B cell (primary cell): Measurements from ENCODE around the gene SENP1. TPM values are rescaled to one million over a fixed set of nuclear protein-coding genes. Genes with fewer than 3 reads are reported as not detected.

Experiments used
- ATAC-seq: fragments of 200-7000 bp; cut with Tn5 transposase; one replicate; pipeline ENCODE4 v1.10.0; 2021; ENCODE audit warnings: low read depth, mild to moderate bottlenecking, moderate number of reproducible peaks, moderate library complexity
- CTCF ChIA-PET: fragments of 350-600 bp; sonication (Branson Sonifier 250); formaldehyde crosslinking; loops from one replicate; lab custom pipeline; 2021; ENCODE audit warnings: antibody characterized with exemption, inconsistent platforms; lab: Charles Lee
- POLR2A ChIA-PET: fragments of 350-600 bp; sonication (Branson Sonifier 250); formaldehyde crosslinking; loops from one replicate; lab custom pipeline; 2021; ENCODE audit warnings: antibody characterized with exemption; lab: Charles Lee
- DNase-seq: peaks from one replicate; pipeline ENCODE4 v3.0.0; 2013
- H2AFZ ChIP-seq: 2 replicates; pipeline ENCODE4 v1.6.1; 2012; ENCODE audit warnings: mild to moderate bottlenecking, low read depth, low read length; ENCODE audit not compliant: insufficient read depth, poor library complexity, severe bottlenecking
- H3K27ac ChIP-seq, 2 donors: 1 replicate in 1 of 2; 2 replicates in 1 of 2; pipeline ENCODE4 v1.5.1; 2012 to 2013; ENCODE audit warnings: low read length in 2 of 2, mild to moderate bottlenecking in 2 of 2, moderate library complexity in 1 of 2
- H3K27me3 ChIP-seq, 4 experiments: fragments of 200-600 bp in 1 of 4; sonication (generic) in 1 of 4; replicated peaks in 1 of 4; 1 replicate in 2 of 4; 2 replicates in 2 of 4; pipeline versions ENCODE4 v1.6.1 to v1.7.0; 2013 to 2016; ENCODE audit warnings: low read length in 3 of 4, mild to moderate bottlenecking in 2 of 4, mixed read lengths in 1 of 4, moderate library complexity in 1 of 4; ENCODE audit not compliant: insufficient read depth in 4 of 4, control insufficient read depth in 3 of 4; ENCODE audit errors: control extremely low read depth in 1 of 4
- H3K36me3 ChIP-seq, 2 experiments: replicated peaks in 1 of 2; 1 replicate in 1 of 2; 2 replicates in 1 of 2; pipeline versions ENCODE4 v1.6.1 to v1.7.1; 2013; ENCODE audit warnings: low read length in 1 of 2; ENCODE audit not compliant: insufficient read depth in 2 of 2, control insufficient read depth in 1 of 2; ENCODE audit errors: control extremely low read depth in 1 of 2, extremely low read depth in 1 of 2
- H3K4me1 ChIP-seq, 2 donors: fragments of 200-600 bp in 1 of 2; sonication (generic) in 1 of 2; 1 replicate in 1 of 2; 2 replicates in 1 of 2; pipeline versions ENCODE4 v1.5.1 to v1.6.1; 2013 to 2017; ENCODE audit warnings: low read length in 2 of 2; ENCODE audit not compliant: control insufficient read depth in 2 of 2, insufficient read depth in 2 of 2
- H3K4me2 ChIP-seq: replicated peaks from 2 replicates; pipeline ENCODE3; 2012; ENCODE audit warnings: mild to moderate bottlenecking, low read depth, low read length; ENCODE audit not compliant: poor library complexity, severe bottlenecking
- H3K4me3 ChIP-seq, 5 experiments: fragments of 200-600 bp in 1 of 5; sonication (generic) in 1 of 5; 1 replicate in 3 of 5; 2 replicates in 2 of 5; pipeline versions ENCODE4 v1.5.1 to v1.7.0; 2011 to 2016; ENCODE audit warnings: low read length in 4 of 5, mild to moderate bottlenecking in 4 of 5, low read depth in 2 of 5, control low read depth in 1 of 5, moderate library complexity in 1 of 5; ENCODE audit not compliant: insufficient read depth in 1 of 5; ENCODE audit errors: control extremely low read depth in 1 of 5, extremely low read depth in 1 of 5
- H3K79me2 ChIP-seq: fragments of 200-600 bp; sonication (generic); one replicate; pipeline ENCODE4 v1.6.0; 2016; ENCODE audit warnings: low read length; ENCODE audit not compliant: control insufficient read depth, insufficient read depth
- H3K9ac ChIP-seq: fragments of 200-600 bp; sonication (generic); 2 replicates; pipeline ENCODE4 v1.6.1; 2017; ENCODE audit warnings: mild to moderate bottlenecking, low read length, moderate library complexity
- H3K9me3 ChIP-seq, 3 donors: one replicate each; pipeline versions ENCODE4 v1.6.1 to v1.7.1; 2013; ENCODE audit warnings: low read length in 2 of 3; ENCODE audit not compliant: control insufficient read depth in 2 of 3, insufficient read depth in 1 of 3; ENCODE audit errors: control extremely low read depth in 1 of 3
- H4K20me1 ChIP-seq: 2 replicates; pipeline ENCODE4 v1.6.0; 2012; ENCODE audit warnings: mild to moderate bottlenecking, low read length; ENCODE audit not compliant: insufficient read depth, control insufficient read depth, poor library complexity, severe bottlenecking
- H3K27ac Mint-ChIP-seq: one replicate; pipeline ENCODE4 v1.8.0; 2021; ENCODE audit warnings: mixed read lengths
- H3K27me3 Mint-ChIP-seq: one replicate; pipeline ENCODE4 v1.8.0; 2021; ENCODE audit warnings: mixed read lengths
- H3K4me1 Mint-ChIP-seq: one replicate; pipeline ENCODE4 v1.8.0; 2021; ENCODE audit warnings: mixed read lengths
- H3K4me3 Mint-ChIP-seq: one replicate; pipeline ENCODE4 v1.8.0; 2021; ENCODE audit warnings: mixed read lengths
- H3K9me3 Mint-ChIP-seq: one replicate; pipeline ENCODE4 v1.8.0; 2022; ENCODE audit warnings: mixed read lengths; ENCODE audit not compliant: insufficient read depth
- EZH2 ChIP-seq: IDR thresholded peaks from 2 replicates; pipeline ENCODE4 v1.6.1; 2012; ENCODE audit warnings: borderline replicate concordance, low read depth, mild to moderate bottlenecking, moderate library complexity, low read length; ENCODE audit not compliant: insufficient read depth, poor library complexity, severe bottlenecking
- WGBS: methylation state at CpG from one replicate; pipeline ENCODE4 v1.1.5; 2013; ENCODE audit warnings: missing lambda C conversion rate; ENCODE audit not compliant: insufficient coverage; 5-methylcytosine and 5-hydroxymethylcytosine counted together
- intact Hi-C: fragments of 100-400 bp; cut with micrococcal nuclease; formaldehyde crosslinking; loops from one replicate; pipeline ENCODE4 v1.10.0; 2022
- polyA plus RNA-seq: library from polyadenylated mRNA; depleted of rRNA; stranded (reverse); fragments of >200 nt; gene quantifications from 2 replicates; pipeline ENCODE4 v1.2.3, GENCODE V29; 2012
- total RNA-seq, 2 donors: library from RNA; stranded (reverse); fragments of 120-200 nt in 1 of 2; gene quantifications; 1 replicate in 1 of 2; 2 replicates in 1 of 2; pipeline versions ENCODE4 v1.2.3 to v1.2.4, GENCODE V29; 2013 to 2022
- TF ChIP-seq, protein P1 (sequence below): fragments of 200-600 bp; IDR thresholded peaks from one replicate; pipeline ENCODE4 v1.8.0; 2022; ENCODE audit warnings: antibody characterized with exemption, mild to moderate bottlenecking

The SENP1 gene
- total and polyA plus RNA-seq, 2 donors (not counting 1 experiment from before 2014, with no cell fraction given), result 7.3 to 44.8 TPM

DNA sequence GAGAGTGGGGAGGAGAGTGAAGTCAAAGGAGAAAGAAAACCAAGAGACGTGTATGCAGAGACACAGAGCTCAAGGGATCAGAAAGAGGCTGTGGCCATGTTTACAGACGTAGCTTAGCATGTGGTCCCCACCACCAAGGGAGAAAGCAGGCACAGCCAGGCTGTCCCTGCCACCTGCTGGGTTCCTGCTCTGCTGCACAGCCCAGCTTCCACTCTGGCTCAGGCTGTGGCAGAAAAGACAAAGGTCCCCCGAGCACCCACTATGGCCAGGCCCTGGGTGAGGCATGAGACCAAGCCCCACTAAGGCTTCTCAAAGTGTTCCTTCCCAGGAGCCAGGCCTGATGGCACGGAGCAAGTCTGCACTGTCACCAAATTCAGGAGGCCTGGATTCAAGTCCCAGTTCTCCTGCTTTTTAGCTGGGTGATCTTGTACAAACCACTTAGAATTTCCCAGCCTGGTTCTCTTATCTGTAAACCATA is 75.7 kb downstream of the SENP1 start:
- intact Hi-C loops, result no loop called here
- Histone ChIP-seq H3K9ac (no peak overlapping the region), H3K36me3 (no peaks in the 10 kb centered on the region), H4K20me1 (no peaks in the 10 kb centered on the region), H3K9me3 (no peaks in the 10 kb centered on the region), H3K79me2 (no peaks in the 10 kb centered on the region), H3K4me3 (no peak overlapping the region), H3K4me2 (no peak overlapping the region), H3K4me1 (peaks cover 5 to 9% of the 10 kb centered on the region in 2 donors), H3K27ac (no peak overlapping the region), H2AFZ (no peak overlapping the region), H3K27me3 (peaks cover 0 to 2% (median 0%) of the 10 kb centered on the region in 4 experiments)
- Mint-ChIP-seq H3K4me1 (peaks cover 10% of the 10 kb centered on the region), H3K27ac (no peak overlapping the region), H3K4me3 (no peak overlapping the region), H3K27me3 (no peaks in the 10 kb centered on the region), H3K9me3 (no peaks in the 10 kb centered on the region)
- ChIA-PET CTCF (no interaction called here), POLR2A (no interaction called here)
- DNase-seq, result no peak
- ATAC-seq, result no peak
- TF ChIP-seq, protein P1, sequence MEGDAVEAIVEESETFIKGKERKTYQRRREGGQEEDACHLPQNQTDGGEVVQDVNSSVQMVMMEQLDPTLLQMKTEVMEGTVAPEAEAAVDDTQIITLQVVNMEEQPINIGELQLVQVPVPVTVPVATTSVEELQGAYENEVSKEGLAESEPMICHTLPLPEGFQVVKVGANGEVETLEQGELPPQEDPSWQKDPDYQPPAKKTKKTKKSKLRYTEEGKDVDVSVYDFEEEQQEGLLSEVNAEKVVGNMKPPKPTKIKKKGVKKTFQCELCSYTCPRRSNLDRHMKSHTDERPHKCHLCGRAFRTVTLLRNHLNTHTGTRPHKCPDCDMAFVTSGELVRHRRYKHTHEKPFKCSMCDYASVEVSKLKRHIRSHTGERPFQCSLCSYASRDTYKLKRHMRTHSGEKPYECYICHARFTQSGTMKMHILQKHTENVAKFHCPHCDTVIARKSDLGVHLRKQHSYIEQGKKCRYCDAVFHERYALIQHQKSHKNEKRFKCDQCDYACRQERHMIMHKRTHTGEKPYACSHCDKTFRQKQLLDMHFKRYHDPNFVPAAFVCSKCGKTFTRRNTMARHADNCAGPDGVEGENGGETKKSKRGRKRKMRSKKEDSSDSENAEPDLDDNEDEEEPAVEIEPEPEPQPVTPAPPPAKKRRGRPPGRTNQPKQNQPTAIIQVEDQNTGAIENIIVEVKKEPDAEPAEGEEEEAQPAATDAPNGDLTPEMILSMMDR, result no peak
- TF ChIP-seq EZH2, result no peak
- WGBS, result 97% methylated on average over 4 of the region's 4 CpGs

DNA sequence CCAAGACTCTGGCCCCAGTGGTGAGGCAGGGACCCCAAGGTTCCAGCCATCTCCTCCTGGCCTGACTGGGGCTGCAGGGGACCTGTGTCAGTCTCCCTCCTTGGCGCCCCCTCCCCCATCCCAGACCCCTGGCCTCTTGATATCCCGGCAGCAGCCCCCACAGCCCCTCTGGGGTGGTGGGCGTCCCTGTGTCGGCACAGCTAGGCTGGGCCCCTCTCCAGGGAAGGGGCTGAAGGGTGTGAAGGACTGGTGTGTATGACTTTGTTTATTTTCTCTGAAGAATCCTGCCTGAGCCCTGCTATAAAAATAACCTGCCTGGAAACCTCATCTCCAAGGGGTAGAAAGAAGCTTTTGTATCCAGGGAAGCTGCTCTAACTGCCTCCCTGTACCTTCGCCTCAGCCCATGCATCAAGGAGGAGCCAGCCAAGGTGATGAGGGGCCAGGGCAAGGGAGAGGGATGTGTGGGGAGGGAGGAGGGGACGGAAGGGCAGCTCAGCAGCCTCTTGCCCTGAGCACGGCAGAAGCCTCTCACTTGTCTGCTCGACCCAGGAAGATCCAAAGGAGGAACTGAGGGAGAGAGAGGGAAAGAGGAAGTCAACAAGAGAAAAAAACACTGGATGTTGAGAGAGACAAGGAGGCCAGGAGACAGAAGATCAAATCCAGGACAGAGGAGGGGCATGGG is 76.2 kb downstream of the SENP1 start:
- Mint-ChIP-seq H3K27ac (no peak overlapping the region), H3K4me3 (no peak overlapping the region), H3K9me3 (no peaks in the 10 kb centered on the region), H3K4me1 (peaks cover 10% of the 10 kb centered on the region), H3K27me3 (no peaks in the 10 kb centered on the region)
- POLR2A ChIA-PET, result no interaction called here
- Histone ChIP-seq H3K27me3 (peaks cover 0 to 2% (median 0%) of the 10 kb centered on the region in 4 experiments), H3K36me3 (no peaks in the 10 kb centered on the region), H2AFZ (no peak overlapping the region), H3K27ac (no peak overlapping the region), H4K20me1 (no peaks in the 10 kb centered on the region), H3K79me2 (no peaks in the 10 kb centered on the region), H3K9me3 (no peaks in the 10 kb centered on the region), H3K4me2 (no peak overlapping the region), H3K4me1 (peaks cover 5 to 9% of the 10 kb centered on the region in 2 donors), H3K4me3 (no peak overlapping the region), H3K9ac (no peak overlapping the region)
- CTCF ChIA-PET, result no interaction called here
- 71% methylated on average over 4 of the region's 8 CpGs for WGBS
- TF ChIP-seq, protein P1, result no peak
- no peak for TF ChIP-seq EZH2
- intact Hi-C loops, result no loop called here
- no peak for ATAC-seq
- no peak for DNase-seq
